KMS-11 (cell line): ENCODE data around the gene PDZD8.

Source experiments
- H2AFZ ChIP-seq: fragments of 200-600 bp; sonication (generic); 2 replicates; pipeline ENCODE4 v1.6.1; 2016; ENCODE audit warnings: antibody characterized with exemption, mixed run types, low read depth
- H3K27ac ChIP-seq: fragments of 200-600 bp; sonication (generic); 2 replicates; pipeline ENCODE4 v1.6.1; 2016; ENCODE audit warnings: mild to moderate bottlenecking, mixed run types
- H3K27me3 ChIP-seq: fragments of 200-600 bp; sonication (generic); 2 replicates; pipeline ENCODE4 v1.6.1; 2017; ENCODE audit warnings: mild to moderate bottlenecking, low read depth, mixed run types, moderate library complexity; ENCODE audit not compliant: insufficient read depth
- H3K36me3 ChIP-seq: fragments of 200-600 bp; sonication (generic); 2 replicates; pipeline ENCODE4 v1.6.1; 2017; ENCODE audit warnings: mild to moderate bottlenecking, mixed run types; ENCODE audit not compliant: insufficient read depth
- H3K4me1 ChIP-seq: fragments of 200-600 bp; sonication (generic); 2 replicates; pipeline ENCODE4 v1.6.1; 2016; ENCODE audit warnings: mild to moderate bottlenecking, low read depth, mixed run types; ENCODE audit not compliant: poor library complexity, severe bottlenecking
- H3K4me2 ChIP-seq: fragments of 200-600 bp; sonication (generic); 2 replicates; pipeline ENCODE4 v1.7.0; 2016; ENCODE audit warnings: mild to moderate bottlenecking, mixed run types
- H3K4me3 ChIP-seq: fragments of 200-600 bp; sonication (generic); IDR thresholded peaks from 2 replicates; pipeline ENCODE4 v1.6.1; 2017; ENCODE audit warnings: low read depth, low read length, mixed read lengths; ENCODE audit not compliant: insufficient read depth
- H3K79me2 ChIP-seq: fragments of 200-600 bp; sonication (generic); 2 replicates; pipeline ENCODE4 v1.6.1; 2016; ENCODE audit warnings: low read depth, mixed run types; ENCODE audit not compliant: insufficient read depth
- H3K9ac ChIP-seq: fragments of 200-600 bp; sonication (generic); 2 replicates; pipeline ENCODE4 v1.6.1; 2016; ENCODE audit warnings: mild to moderate bottlenecking, mixed run types
- H4K20me1 ChIP-seq: fragments of 200-600 bp; sonication (generic); 2 replicates; pipeline ENCODE4 v1.6.1; 2016; ENCODE audit warnings: mild to moderate bottlenecking, mixed run types; ENCODE audit not compliant: insufficient read depth
- TF ChIP-seq, protein P1 (sequence below): fragments of 200-600 bp; sonication (generic); conservative IDR thresholded peaks from 2 replicates; pipeline ENCODE4 v1.6.1; 2017; ENCODE audit warnings: low read depth, mild to moderate bottlenecking, antibody characterized with exemption, low read length, moderate library complexity, mixed read lengths

The PDZD8 gene

DNA sequence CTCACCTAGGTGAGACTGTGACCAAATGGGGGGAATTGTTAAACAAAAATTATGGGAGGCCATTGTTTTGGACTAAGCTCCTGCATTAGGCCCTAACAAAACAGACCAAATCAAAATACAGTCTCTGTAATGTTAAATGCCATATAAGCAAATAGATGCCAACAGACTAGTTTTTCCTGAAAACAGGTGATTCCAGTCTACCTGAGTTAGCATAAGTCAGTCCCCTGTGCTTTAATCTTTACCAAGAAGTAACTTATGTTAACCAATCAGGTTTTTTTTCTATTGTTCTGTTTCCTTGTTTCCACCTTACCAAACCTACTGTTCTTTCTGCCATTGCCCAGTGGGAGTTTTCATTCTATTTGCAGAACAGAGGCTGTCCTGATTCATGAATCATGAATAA lies 48.0 kb downstream of the PDZD8 start:
- H3K36me3 ChIP-seq = no peaks in the 10 kb centered on the region
- H3K79me2 ChIP-seq = no peaks in the 10 kb centered on the region; the same call in 1 of the 2 replicates

DNA sequence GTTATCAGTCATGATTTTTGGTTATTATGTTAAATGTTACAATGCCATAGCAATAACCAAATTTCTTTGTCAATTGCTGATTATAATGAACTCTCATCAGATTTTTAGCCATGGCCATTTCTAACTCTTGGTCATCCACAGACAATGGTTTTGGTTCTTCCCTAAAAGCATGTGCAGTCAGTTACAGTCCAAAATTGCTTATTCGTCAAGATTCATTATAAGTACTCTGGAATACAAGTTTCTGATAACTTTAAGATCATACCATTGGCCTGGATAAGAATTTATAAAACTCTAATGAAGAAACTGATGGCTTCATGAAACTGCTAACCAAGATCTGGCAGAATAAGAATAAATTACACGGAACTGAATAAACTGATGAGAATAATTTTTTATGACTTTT lies 50.9 kb downstream of the PDZD8 start:
- H4K20me1 ChIP-seq = peaks cover 11% of the 10 kb centered on the region
- TF ChIP-seq, protein P1, sequence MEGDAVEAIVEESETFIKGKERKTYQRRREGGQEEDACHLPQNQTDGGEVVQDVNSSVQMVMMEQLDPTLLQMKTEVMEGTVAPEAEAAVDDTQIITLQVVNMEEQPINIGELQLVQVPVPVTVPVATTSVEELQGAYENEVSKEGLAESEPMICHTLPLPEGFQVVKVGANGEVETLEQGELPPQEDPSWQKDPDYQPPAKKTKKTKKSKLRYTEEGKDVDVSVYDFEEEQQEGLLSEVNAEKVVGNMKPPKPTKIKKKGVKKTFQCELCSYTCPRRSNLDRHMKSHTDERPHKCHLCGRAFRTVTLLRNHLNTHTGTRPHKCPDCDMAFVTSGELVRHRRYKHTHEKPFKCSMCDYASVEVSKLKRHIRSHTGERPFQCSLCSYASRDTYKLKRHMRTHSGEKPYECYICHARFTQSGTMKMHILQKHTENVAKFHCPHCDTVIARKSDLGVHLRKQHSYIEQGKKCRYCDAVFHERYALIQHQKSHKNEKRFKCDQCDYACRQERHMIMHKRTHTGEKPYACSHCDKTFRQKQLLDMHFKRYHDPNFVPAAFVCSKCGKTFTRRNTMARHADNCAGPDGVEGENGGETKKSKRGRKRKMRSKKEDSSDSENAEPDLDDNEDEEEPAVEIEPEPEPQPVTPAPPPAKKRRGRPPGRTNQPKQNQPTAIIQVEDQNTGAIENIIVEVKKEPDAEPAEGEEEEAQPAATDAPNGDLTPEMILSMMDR = no peak
- H3K4me3 ChIP-seq = no peak overlapping the region
- H2AFZ ChIP-seq = no peak overlapping the region
- H3K9ac ChIP-seq = no peak overlapping the region
- H3K4me1 ChIP-seq = peaks cover 17% of the 10 kb centered on the region
- no peak overlapping the region for H3K4me2 ChIP-seq
- no peaks in the 10 kb centered on the region for H3K27me3 ChIP-seq
- H3K36me3 ChIP-seq = no peaks in the 10 kb centered on the region
- H3K27ac ChIP-seq = no peak overlapping the region
- no peaks in the 10 kb centered on the region; the same call in 1 of the 2 replicates for H3K79me2 ChIP-seq

More for the DNA sequence above, 48.0 kb downstream of the PDZD8 start:
- no peaks in the 10 kb centered on the region for H3K27me3 ChIP-seq
- H3K4me2 ChIP-seq = no peak overlapping the region
- no peak overlapping the region for H3K9ac ChIP-seq
- H3K4me3 ChIP-seq = no peak overlapping the region
- peaks cover 14% of the 10 kb centered on the region for H3K4me1 ChIP-seq
- TF ChIP-seq, protein P1 = no peak
- H4K20me1 ChIP-seq = 0 out of 2 replicates have a peak, but pooled peaks cover 5% of the 10 kb centered on the region
- H2AFZ ChIP-seq = no peak overlapping the region
- no peak overlapping the region for H3K27ac ChIP-seq

DNA sequence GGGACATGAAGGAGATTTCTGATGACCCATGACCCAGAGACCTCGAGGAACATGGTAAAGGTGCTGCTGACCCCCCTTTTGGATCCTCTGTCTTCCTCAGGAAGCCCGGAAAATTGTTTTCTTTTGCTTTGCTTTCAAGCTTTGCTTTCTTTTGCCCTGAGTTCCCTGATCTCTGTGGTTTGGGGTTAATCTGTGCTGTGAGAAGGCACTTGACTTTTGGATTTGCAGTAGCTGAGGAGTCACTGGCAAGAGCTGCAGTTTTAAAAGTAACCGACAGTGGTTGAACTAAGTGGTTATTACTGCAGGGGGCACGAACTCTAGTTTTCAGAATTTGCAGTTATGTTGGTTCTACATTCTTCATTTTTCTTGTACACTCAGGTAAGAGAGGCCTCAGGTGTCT lies 53.0 kb downstream of the PDZD8 start:
- H3K36me3 ChIP-seq = no peaks in the 10 kb centered on the region
- no peak overlapping the region for H3K9ac ChIP-seq
- H3K79me2 ChIP-seq = no peaks in the 10 kb centered on the region
- H3K27ac ChIP-seq = no peak overlapping the region
- no peaks in the 10 kb centered on the region for H3K27me3 ChIP-seq
- no peak overlapping the region for H2AFZ ChIP-seq
- peaks cover 17% of the 10 kb centered on the region for H4K20me1 ChIP-seq
- TF ChIP-seq, protein P1 = no peak
- H3K4me1 ChIP-seq = peaks cover 7% of the 10 kb centered on the region
- H3K4me2 ChIP-seq = no peak overlapping the region
- H3K4me3 ChIP-seq = no peak overlapping the region

DNA sequence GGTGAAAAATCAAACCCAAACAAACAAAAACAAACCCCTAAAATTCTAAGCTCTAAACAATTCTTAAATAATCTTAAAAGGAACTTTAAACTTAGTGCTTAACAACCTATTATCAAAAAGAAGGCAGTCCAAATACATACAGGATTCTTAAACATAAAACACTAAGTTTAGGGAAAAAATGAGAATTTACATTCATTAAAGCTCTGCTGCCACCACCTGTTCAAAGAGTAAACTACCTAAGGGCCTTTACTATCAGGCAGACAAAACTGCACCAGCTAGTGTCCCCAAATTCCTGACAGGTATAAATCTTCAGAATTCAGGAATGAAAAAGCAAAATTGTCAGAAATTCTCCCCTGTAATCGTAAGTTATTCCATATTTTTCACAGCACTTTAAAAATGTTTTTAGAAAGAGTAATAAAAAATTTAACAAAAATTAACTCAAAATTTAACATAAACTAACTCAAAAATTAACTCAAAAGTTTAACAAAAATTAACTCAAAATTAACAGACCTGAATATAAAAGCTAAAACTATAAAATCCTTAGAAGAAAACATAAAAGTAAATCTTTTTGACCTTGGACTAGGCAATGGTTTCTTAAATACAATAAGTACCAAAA lies 55.1 kb downstream of the PDZD8 start:
- no peaks in the 10 kb centered on the region for H3K27me3 ChIP-seq
- no peak overlapping the region for H3K9ac ChIP-seq
- H3K4me1 ChIP-seq = peaks cover 3% of the 10 kb centered on the region
- no peak overlapping the region for H3K27ac ChIP-seq
- H2AFZ ChIP-seq = no peak overlapping the region
- H3K36me3 ChIP-seq = no peaks in the 10 kb centered on the region
- H3K79me2 ChIP-seq = no peaks in the 10 kb centered on the region
- H3K4me3 ChIP-seq = no peak overlapping the region
- H3K4me2 ChIP-seq = no peak overlapping the region
- TF ChIP-seq, protein P1 = peak; percentile 65
- peaks cover 17% of the 10 kb centered on the region for H4K20me1 ChIP-seq
